HG02571 (cell line): Measurements from ENCODE around the gene ESRRG.
"Not testable (repeated sequence)": the region's sequence is repeated elsewhere in the genome, so short reads cannot be mapped to it uniquely, and the experiment has no call there.

ENCODE experiments used
- ATAC-seq: cut with Tn5 transposase; IDR thresholded peaks from one replicate; pipeline ENCODE4 v1.9.1; 2021; ENCODE audit warnings: mild to moderate bottlenecking, moderate library complexity; ENCODE audit not compliant: unreplicated experiment

The ESRRG gene

GRCh38 chr1:216576234-216576937, 146.8 kb downstream of the ESRRG start:
- ATAC-seq = no peak

GRCh38 chr1:216566641-216567205, 156.5 kb downstream of the ESRRG start:
- ATAC-seq = no peak

GRCh38 chr1:216563087-216563486, 160.1 kb downstream of the ESRRG start:
- no peak for ATAC-seq

GRCh38 chr1:216562383-216562782, 160.8 kb downstream of the ESRRG start:
- ATAC-seq = no peak

GRCh38 chr1:216560527-216560926, 162.7 kb downstream of the ESRRG start:
- ATAC-seq = no peak

GRCh38 chr1:216559359-216559758, 163.9 kb downstream of the ESRRG start:
- no peak for ATAC-seq

GRCh38 chr1:216555653-216556052, 167.6 kb downstream of the ESRRG start:
- ATAC-seq = no peak

GRCh38 chr1:216554934-216555333, 168.3 kb downstream of the ESRRG start:
- ATAC-seq = no peak

GRCh38 chr1:216553766-216554165, 169.5 kb downstream of the ESRRG start:
- no peak for ATAC-seq

- ATAC-seq = no peak
Measured at GRCh38 chr1:216553040-216553439, 170.2 kb downstream of the ESRRG start.

- no peak for ATAC-seq
Measured at GRCh38 chr1:216549796-216550195, 173.4 kb downstream of the ESRRG start.

GRCh38 chr1:216542741-216543140, 180.5 kb downstream of the ESRRG start:
- ATAC-seq = no peak

- ATAC-seq = no peak
Measured at GRCh38 chr1:216542263-216542662, 181.0 kb downstream of the ESRRG start.

- no peak for ATAC-seq
Measured at GRCh38 chr1:216535751-216536150, 187.5 kb downstream of the ESRRG start.

GRCh38 chr1:216535059-216535458, 188.2 kb downstream of the ESRRG start:
- ATAC-seq = no peak

GRCh38 chr1:216533776-216534175, 189.5 kb downstream of the ESRRG start:
- no peak for ATAC-seq

- no peak for ATAC-seq
Measured at GRCh38 chr1:216532251-216532798, 190.9 kb downstream of the ESRRG start.

GRCh38 chr1:216531263-216532239, 191.7 kb downstream of the ESRRG start:
- ATAC-seq = peak; percentile 62

- ATAC-seq = not testable (repeated sequence)
Measured at GRCh38 chr1:216529851-216530250, 193.4 kb downstream of the ESRRG start.

GRCh38 chr1:216528816-216529215, 194.4 kb downstream of the ESRRG start:
- ATAC-seq = peak; percentile 84

- no peak for ATAC-seq
Measured at GRCh38 chr1:216523449-216524190, 199.6 kb downstream of the ESRRG start.
